ENCODE data around the gene ISG15. TPM values are rescaled to one million over a fixed set of nuclear protein-coding genes. Genes with fewer than 3 reads are reported as not detected.
"Not testable (repeated sequence)": the region's sequence is repeated elsewhere in the genome, so short reads cannot be mapped to it uniquely, and the experiment has no call there.

The ISG15 gene
- total RNA-seq, 1 donor, result 34.7 TPM

- H3K4me3 ChIP-seq (ENCODE audit: low read depth, low read length), result no peak overlapping the region
- no peak for DNase-seq (ENCODE audit: low read depth)
- TF ChIP-seq, protein P1, sequence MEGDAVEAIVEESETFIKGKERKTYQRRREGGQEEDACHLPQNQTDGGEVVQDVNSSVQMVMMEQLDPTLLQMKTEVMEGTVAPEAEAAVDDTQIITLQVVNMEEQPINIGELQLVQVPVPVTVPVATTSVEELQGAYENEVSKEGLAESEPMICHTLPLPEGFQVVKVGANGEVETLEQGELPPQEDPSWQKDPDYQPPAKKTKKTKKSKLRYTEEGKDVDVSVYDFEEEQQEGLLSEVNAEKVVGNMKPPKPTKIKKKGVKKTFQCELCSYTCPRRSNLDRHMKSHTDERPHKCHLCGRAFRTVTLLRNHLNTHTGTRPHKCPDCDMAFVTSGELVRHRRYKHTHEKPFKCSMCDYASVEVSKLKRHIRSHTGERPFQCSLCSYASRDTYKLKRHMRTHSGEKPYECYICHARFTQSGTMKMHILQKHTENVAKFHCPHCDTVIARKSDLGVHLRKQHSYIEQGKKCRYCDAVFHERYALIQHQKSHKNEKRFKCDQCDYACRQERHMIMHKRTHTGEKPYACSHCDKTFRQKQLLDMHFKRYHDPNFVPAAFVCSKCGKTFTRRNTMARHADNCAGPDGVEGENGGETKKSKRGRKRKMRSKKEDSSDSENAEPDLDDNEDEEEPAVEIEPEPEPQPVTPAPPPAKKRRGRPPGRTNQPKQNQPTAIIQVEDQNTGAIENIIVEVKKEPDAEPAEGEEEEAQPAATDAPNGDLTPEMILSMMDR (IDR thresholded peaks at IDR 0.05; ENCODE audit: insufficient read depth, low read length), result no peak
Observed at GRCh38 chr1:1054971-1055370, 41.7 kb downstream of the ISG15 start.

DNA sequence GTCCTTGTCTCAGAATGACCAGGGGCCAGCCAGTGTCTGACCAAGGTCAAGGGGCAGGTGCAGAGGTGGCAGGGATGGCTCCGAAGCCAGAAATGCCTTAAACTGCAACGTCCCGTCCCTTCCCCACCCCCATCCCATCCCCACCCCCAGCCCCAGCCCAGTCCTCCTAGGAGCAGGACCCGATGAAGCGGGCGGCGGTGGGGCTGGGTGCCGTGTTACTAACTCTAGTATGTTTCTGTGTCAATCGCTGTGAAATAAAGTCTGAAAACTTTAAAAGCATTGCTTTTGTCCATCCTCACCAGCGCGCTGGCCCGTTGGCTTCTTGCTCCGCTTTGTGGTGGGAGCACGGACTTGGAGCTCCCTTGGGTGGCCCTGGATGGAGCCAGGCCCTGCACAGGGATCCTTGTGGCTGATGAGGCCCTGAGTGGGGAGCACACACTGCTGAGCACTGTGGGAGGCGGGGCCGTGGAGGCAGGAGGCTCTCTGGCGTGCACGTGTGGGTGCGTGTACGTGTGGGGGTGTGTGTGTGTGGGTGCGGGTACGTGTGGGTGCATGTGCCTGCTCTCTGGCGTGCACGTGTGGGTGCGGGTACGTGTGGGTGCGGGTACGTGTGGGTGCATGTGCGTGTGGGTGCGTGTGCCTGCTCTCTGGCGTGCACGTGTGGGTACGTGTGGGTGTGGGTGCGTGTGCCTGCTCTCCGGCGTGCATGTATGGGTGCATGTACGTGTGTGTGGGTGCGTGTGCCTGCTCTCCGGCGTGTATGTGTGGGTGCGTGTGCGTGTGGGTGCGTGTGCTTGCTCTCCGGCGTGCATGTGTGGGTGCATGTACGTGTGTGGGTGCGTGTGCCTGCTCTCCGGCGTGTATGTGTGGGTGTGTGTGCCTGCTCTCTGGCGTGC lies 42.8 kb downstream of the ISG15 start:
- no peak overlapping the region for H3K4me3 ChIP-seq (ENCODE audit: low read depth, low read length)
- TF ChIP-seq, protein P1 (IDR thresholded peaks at IDR 0.05; ENCODE audit: insufficient read depth, low read length), result no peak
- no peak for DNase-seq (ENCODE audit: low read depth)

DNA sequence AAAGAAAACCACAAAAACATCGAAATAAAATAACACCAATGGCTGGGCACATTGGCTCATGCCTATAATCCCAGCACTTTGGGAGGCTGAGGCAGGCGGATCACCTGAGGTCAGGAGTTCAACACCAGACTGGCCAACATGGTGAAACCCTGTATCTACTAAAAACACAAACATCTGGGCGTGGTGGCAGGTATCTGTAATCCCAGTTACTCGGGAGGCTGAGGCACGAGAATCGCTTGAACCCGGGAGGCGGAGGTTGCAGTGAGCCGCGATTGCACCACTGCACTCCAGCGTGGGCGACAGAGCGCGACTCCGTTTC lies 44.4 kb downstream of the ISG15 start:
- DNase-seq (ENCODE audit: low read depth); H3K4me3 ChIP-seq (ENCODE audit: low read depth, low read length): not testable (repeated sequence)

- H3K4me3 ChIP-seq (ENCODE audit: low read depth, low read length), result no peak overlapping the region
- no peak for DNase-seq (ENCODE audit: low read depth)
- TF ChIP-seq, protein P1 (IDR thresholded peaks at IDR 0.05; ENCODE audit: insufficient read depth, low read length), result no peak
Observed at GRCh38 chr1:1058088-1058905, 45.0 kb downstream of the ISG15 start.

DNA sequence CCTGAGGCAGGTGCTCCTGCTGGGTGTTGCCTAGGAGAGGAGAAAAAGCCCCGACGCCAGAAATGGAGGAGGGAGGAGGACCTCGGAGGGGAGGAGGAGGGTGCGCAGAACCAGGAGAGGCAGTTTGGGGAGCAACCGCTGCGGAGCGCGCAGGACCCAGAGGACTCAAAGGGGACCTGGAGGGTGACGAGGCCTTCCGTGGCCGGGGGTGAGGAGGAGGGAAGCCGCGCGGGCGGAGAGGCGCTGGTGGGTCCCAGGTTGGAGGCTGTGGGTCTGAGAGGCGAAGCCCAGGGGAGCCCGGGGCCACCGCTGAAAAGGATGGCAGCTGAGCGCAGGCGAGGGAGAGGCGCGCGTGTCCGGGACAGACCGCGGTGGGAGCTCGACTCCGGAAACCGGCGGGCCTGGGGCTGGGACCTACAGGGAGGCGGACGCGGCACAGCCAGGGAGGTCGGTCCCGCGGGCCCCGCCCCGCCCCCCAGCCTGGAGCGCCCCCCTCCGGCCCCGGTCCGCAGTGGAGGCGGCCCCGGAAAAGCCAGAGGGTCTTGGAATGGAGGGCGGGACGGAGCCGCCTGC lies 45.7 kb downstream of the ISG15 start:
- TF ChIP-seq, protein P1 (IDR thresholded peaks at IDR 0.05; ENCODE audit: insufficient read depth, low read length), result peak; percentile 4
- no peak for DNase-seq (ENCODE audit: low read depth)

DNA sequence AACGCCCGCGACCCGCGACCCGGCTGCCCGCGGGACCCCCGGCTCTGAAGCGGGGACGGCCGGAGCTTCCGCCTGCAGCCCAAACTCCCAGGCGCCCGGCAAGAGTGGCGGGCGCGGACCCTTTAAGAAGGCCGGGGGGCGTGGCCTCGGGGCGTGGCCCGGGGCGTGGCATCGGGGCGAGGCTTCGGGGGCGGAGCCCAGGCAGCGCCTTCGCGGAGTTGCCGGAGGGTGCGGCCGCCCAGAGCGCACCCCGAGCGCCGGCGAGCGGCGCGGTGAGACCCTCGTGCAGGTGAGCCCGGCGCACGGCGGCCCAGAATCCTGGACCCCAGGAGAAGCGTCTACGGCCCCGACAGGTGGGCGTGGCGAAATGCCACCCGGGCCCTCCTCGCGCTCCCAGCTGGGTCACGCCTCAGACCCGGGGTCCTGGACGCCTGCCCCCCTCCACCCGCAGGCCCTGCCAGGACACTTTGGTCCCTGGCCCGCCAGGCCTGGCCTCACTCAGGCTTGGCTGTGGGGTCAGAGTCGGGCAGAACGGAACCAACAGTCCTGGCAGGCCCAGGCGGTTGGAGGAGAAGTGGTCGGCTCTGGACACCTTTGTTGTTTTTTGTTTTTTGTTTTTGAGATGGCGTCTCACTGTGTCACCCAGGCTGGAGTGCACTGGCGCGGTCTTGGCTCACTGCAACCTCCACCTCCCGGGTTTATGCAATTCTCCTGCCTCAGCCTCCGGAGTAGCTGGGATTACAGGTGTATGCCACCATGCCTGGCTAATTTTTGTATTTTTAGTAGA lies 46.4 kb downstream of the ISG15 start:
- peak; percentile 43 for DNase-seq (ENCODE audit: low read depth)
- TF ChIP-seq, protein P1 (IDR thresholded peaks at IDR 0.05; ENCODE audit: insufficient read depth, low read length), result no peak
- peak overlapping the region; percentile 62 for H3K4me3 ChIP-seq (ENCODE audit: low read depth, low read length)

More for the DNA sequence above, 45.7 kb downstream of the ISG15 start:
- H3K4me3 ChIP-seq (ENCODE audit: low read depth, low read length), result peak overlapping the region; percentile 62

Data from fibroblast of the aortic adventitia (primary cell).